Measurements from ENCODE around the gene CACNA2D2. TPM values are rescaled to one million over a fixed set of nuclear protein-coding genes. Genes with fewer than 3 reads are reported as not detected.

CACNA2D2 gene
- total and polyA plus RNA-seq, 2 of the 8 experiments (the other 6 are each of a cell fraction or from before 2014, with no cell fraction given) = 14.1 to 25.0 TPM

GRCh38 chr3:50322115-50322385 lies 181.4 kb downstream of the CACNA2D2 start:
- CTCF ChIA-PET (ENCODE audit: partially characterized antibody) = interaction anchor here (1.0 to 7.5 kb wide), 14 partner anchors 10 to 130 kb away, joined by 3 to 75 read pairs (median 7); partner anchors contain the start of genes CYB561D2, GNAT1, HYAL1 and IFRD2
- H3K27ac ChIP-seq (ENCODE audit: low read depth, low read length) = peak overlapping the region; percentile 38; the same call in 1 of the 2 replicates
- 1% methylated on average over 14 of the region's 14 CpGs; no CpG with 5 or more reads in 1 of the 2 experiments for WGBS, 2 experiments (ENCODE audit: extremely low coverage in 1 of 2, insufficient coverage in 1 of 2, insufficient read length in 1 of 2, insufficient replicate concordance in 2 of 2, low coverage in 1 of 2, low lambda C conversion rate in 2 of 2, missing lambda C conversion rate in 1 of 2)

More at GRCh38 chr3:50322115-50322385, 181.4 kb downstream of the CACNA2D2 start:
- Histone ChIP-seq H3K4ac (replicated peaks; ENCODE audit: insufficient read length, low read depth, low read length) (peak overlapping the region; percentile 33), H4K91ac (replicated peaks; ENCODE audit: insufficient read length, low read length) (peak overlapping the region; percentile 91), H4K20me1 (replicated peaks in 1 of 2; ENCODE audit: control insufficient read depth in 1 of 2, insufficient read depth in 2 of 2, low read length in 2 of 2) (peaks cover 13 to 28% of the 10 kb centered on the region in 2 experiments), H3K23ac (ENCODE audit: insufficient read length) (no peak overlapping the region), H3K9ac (replicated peaks in 1 of 4; ENCODE audit: extremely low read depth in 1 of 4, low read depth in 3 of 4, low read length in 3 of 4) (peak overlapping the region in 3 of 4 experiments; percentile 61 to 78 (median 66); a peak in 6 of 7 replicates), H3K4me2 (ENCODE audit: insufficient read depth in 1 of 2, low read depth in 2 of 2, low read length in 2 of 2) (peak overlapping the region; percentile 97), H3K18ac (ENCODE audit: extremely low read depth, low read length) (peak overlapping the region; percentile 97), H2AFZ (ENCODE audit: low read length) (peak overlapping the region; percentile 29; the same call in 1 of the 2 replicates), H2BK15ac (ENCODE audit: low read length) (peak overlapping the region; percentile 88; the same call in 1 of the 2 replicates), H2BK5ac (ENCODE audit: low read depth, low read length) (peak overlapping the region; percentile 99), H4K5ac (ENCODE audit: insufficient read length, low read depth, low read length) (peak overlapping the region; percentile 64), H2AK5ac (ENCODE audit: low read depth, low read length) (no peak overlapping the region), H3K14ac (ENCODE audit: insufficient read length) (no peak overlapping the region), H2BK120ac (replicated peaks; ENCODE audit: low read depth, low read length) (no peak overlapping the region), H3K79me2 (ENCODE audit: control insufficient read depth in 1 of 2, insufficient read depth in 2 of 2, low read length in 2 of 2) (peaks cover 0 to 29% of the 10 kb centered on the region in 2 experiments; a peak in 3 of 4 replicates), H2BK20ac (ENCODE audit: low read length) (no peak overlapping the region), H3K4me1 (replicated peaks in 1 of 4; ENCODE audit: control insufficient read depth in 3 of 4, insufficient read depth in 4 of 4, low read length in 3 of 4) (peaks cover 0 to 37% (median 20%) of the 10 kb centered on the region in 4 experiments; a peak in 6 of 7 replicates), H3K56ac (replicated peaks; ENCODE audit: insufficient read length, low read depth, low read length) (peak overlapping the region; percentile 84), H2BK12ac (ENCODE audit: low read depth, low read length) (no peak overlapping the region; the same call in 1 of the 2 replicates), H3K4me3 (ENCODE audit: extremely low read depth in 1 of 4, insufficient read depth in 2 of 4, low read depth in 3 of 4, low read length in 4 of 4) (peak overlapping the region; percentile 89 to 96 (median 94)), H4K8ac (ENCODE audit: extremely low read depth, insufficient read depth, low read length) (peak overlapping the region; percentile 36; the same call in 1 of the 2 replicates), H3K9me3 (ENCODE audit: insufficient read depth in 2 of 2, low read depth in 1 of 2, low read length in 1 of 2) (no peaks in the 10 kb centered on the region), H3K36me3 (ENCODE audit: control insufficient read depth in 2 of 4, insufficient read depth in 4 of 4, low read length in 3 of 4) (peaks cover 23 to 35% (median 30%) of the 10 kb centered on the region in 4 experiments), H3K79me1 (ENCODE audit: low read depth, low read length) (peaks cover 20% of the 10 kb centered on the region), H3K23me2 (ENCODE audit: low read depth, low read length) (peaks cover 17% of the 10 kb centered on the region), H3K27me3 (replicated peaks in 1 of 4; ENCODE audit: control insufficient read depth in 3 of 4, extremely low read depth in 1 of 4, insufficient read depth in 3 of 4, low read length in 3 of 4) (no peaks in the 10 kb centered on the region)
- DNase-seq (ENCODE audit: low read depth in 1 of 2, low spot score in 2 of 2) (no peak), FAIRE-seq (no peak)
- TF ChIP-seq POLR2AphosphoS5 (IDR thresholded peaks at IDR 0.05; ENCODE audit: low read depth, low read length) = peak; percentile 17; the same call in 1 of the 2 replicates
- TF ChIP-seq POLR2A (IDR thresholded peaks at IDR 0.05; ENCODE audit: control extremely low read depth in 1 of 2, low read depth in 2 of 2, low read length in 2 of 2) = peak in 1 of 2 experiments; percentile 16; a peak in 1 of 3 replicates
- no peak; the same call in 1 of the 2 replicates for TF ChIP-seq TAF1 (IDR thresholded peaks at IDR 0.05; ENCODE audit: low read depth, low read length)
- TF ChIP-seq SAP30 (IDR thresholded peaks at IDR 0.05; ENCODE audit: insufficient read depth, insufficient replicate concordance, low read length) = peak; percentile 20
- TF ChIP-seq KDM4A (IDR thresholded peaks at IDR 0.05; ENCODE audit: low read depth, low read length, severe bottlenecking) = peak; percentile 73
- POLR2A ChIA-PET (ENCODE audit: partially characterized antibody) = interaction anchor here (1.4 to 12.6 kb wide), 9 partner anchors 8 to 86 kb away, joined by 3 to 149 read pairs (median 16); partner anchors contain the start of genes GNAI2, HYAL1, HYAL3 and IFRD2

All from H1 (cell line).